GM21515 (cell line): ENCODE results near the gene OR2T8.
A peak's percentile ranks its signal among the peaks of the same experiment; 100 is the strongest.

Experiments used
- ATAC-seq: cut with Tn5 transposase; IDR thresholded peaks from one replicate; pipeline ENCODE4 v1.9.1; 2021; ENCODE audit not compliant: unreplicated experiment

OR2T8 gene

GRCh38 chr1:247961791-247962190, 41.7 kb downstream of the OR2T8 start:
- ATAC-seq, result no peak

- no peak for ATAC-seq
Observed at GRCh38 chr1:247962911-247963588, 43.0 kb downstream of the OR2T8 start.

DNA sequence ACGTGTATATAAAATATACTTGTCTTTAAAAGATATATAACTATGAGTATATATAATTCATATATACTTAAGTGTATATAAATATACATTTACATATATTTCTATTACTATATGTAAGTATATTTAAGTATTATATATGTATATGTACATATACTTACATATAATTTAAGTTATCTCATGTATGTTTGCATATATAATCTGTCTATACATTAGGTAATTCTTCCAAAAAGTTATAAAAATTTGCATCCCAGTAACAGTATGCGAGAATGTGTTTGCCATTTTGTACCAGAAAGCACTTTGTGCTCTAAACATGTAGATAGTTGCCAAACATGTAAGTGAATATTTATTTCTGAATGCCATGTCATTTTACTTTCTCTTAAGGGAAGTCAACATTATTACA, 44.9 kb downstream of the OR2T8 start, which contains the start of gene OR2AK2:
Gene OR2AK2 (plus strand): TSS at position 301 of the 400 bp plus-strand sequence. CDS start 144 bp downstream, outside the sequence.
- no peak for ATAC-seq

GRCh38 chr1:247966532-247967204, 46.6 kb downstream of the OR2T8 start:
- ATAC-seq, result peak; percentile 68
